PC-9 (cell line): ENCODE results near the gene SPATA1. TPM values are rescaled to one million over a fixed set of nuclear protein-coding genes. Genes with fewer than 3 reads are reported as not detected.

Experiments used
- BruUV-seq: library from RNA; stranded (reverse); fragments of 400-500 nt; replicated peaks from 2 replicates; lab custom pipeline; 2021; lab: Mats Ljungman, UMichigan
- CTCF ChIA-PET: fragments of 300-600 bp; sonication (Branson Sonifier 250); formaldehyde crosslinking; loops from one replicate; lab custom pipeline; 2022; ENCODE audit warnings: antibody characterized with exemption; lab: Charles Lee
- POLR2A ChIA-PET: fragments of 300-600 bp; sonication (Branson Sonifier 250); formaldehyde crosslinking; loops from one replicate; lab custom pipeline; 2022; ENCODE audit warnings: antibody characterized with exemption; ENCODE audit not compliant: unreplicated experiment; lab: Charles Lee
- DNase-seq, 2 experiments: peaks; one replicate each; pipeline versions ENCODE4 v3.0.0 to v3.0.0-alpha.2; 2015 to 2022; ENCODE audit warnings: mixed read lengths in 1 of 2
- H2AFZ ChIP-seq: fragments of 200-600 bp; sonication (generic); 2 replicates; pipeline ENCODE4 v1.8.1; 2017; ENCODE audit warnings: antibody characterized with exemption
- H3F3A ChIP-seq: fragments of 200-600 bp; sonication (generic); 2 replicates; pipeline ENCODE4 v1.8.1; 2017; ENCODE audit warnings: antibody characterized with exemption, mild to moderate bottlenecking, low read depth; ENCODE audit not compliant: insufficient read depth
- H3K27ac ChIP-seq: fragments of 200-600 bp; sonication (generic); 2 replicates; pipeline ENCODE4 v1.6.1; 2016; ENCODE audit warnings: mixed run types
- H3K27me3 ChIP-seq: fragments of 200-600 bp; sonication (generic); 2 replicates; pipeline ENCODE4 v1.6.1; 2016; ENCODE audit warnings: low read depth, mixed run types; ENCODE audit not compliant: insufficient read depth
- H3K36me3 ChIP-seq: fragments of 200-600 bp; sonication (generic); 2 replicates; pipeline ENCODE4 v1.6.1; 2016; ENCODE audit warnings: low read depth, mixed run types
- H3K4me1 ChIP-seq: fragments of 200-600 bp; sonication (generic); replicated peaks from 2 replicates; pipeline ENCODE4 v1.6.1; 2016; ENCODE audit warnings: mixed run types; ENCODE audit not compliant: insufficient read depth
- H3K4me2 ChIP-seq: fragments of 200-600 bp; sonication (generic); 2 replicates; pipeline ENCODE4 v1.6.1; 2017; ENCODE audit warnings: mixed run types
- H3K4me3 ChIP-seq: fragments of 200-600 bp; sonication (generic); 2 replicates; pipeline ENCODE4 v1.6.1; 2016; ENCODE audit warnings: mixed run types
- H3K79me2 ChIP-seq: fragments of 200-600 bp; sonication (generic); 2 replicates; pipeline ENCODE4 v1.6.1; 2017; ENCODE audit warnings: low read depth, mixed run types
- H3K9me2 ChIP-seq: fragments of 200-600 bp; sonication (generic); 2 replicates; pipeline ENCODE4 v1.8.1; 2017; ENCODE audit warnings: mild to moderate bottlenecking; ENCODE audit not compliant: insufficient read depth
- H3K9me3 ChIP-seq: fragments of 200-600 bp; sonication (generic); 2 replicates; pipeline ENCODE4 v1.8.1; 2016; ENCODE audit warnings: low read depth; ENCODE audit not compliant: insufficient read depth
- H4K20me1 ChIP-seq: fragments of 200-600 bp; sonication (generic); 2 replicates; pipeline ENCODE4 v1.8.1; 2017; ENCODE audit not compliant: insufficient read depth
- CTCF ChIP-seq: fragments of 200-600 bp; sonication (generic); conservative IDR thresholded peaks from 2 replicates; pipeline ENCODE4 v1.6.1; 2017; ENCODE audit warnings: mixed run types, antibody characterized with exemption, mild to moderate bottlenecking, moderate library complexity
- EZH2 ChIP-seq: fragments of 200-600 bp; sonication (generic); IDR thresholded peaks from 2 replicates; pipeline ENCODE4 v1.8.0; 2017; ENCODE audit warnings: antibody characterized with exemption, low read depth
- intact Hi-C: fragments of 100-400 bp; cut with micrococcal nuclease; formaldehyde crosslinking; loops from one replicate; pipeline ENCODE4 v1.10.0; 2022; ENCODE audit not compliant: unreplicated experiment
- total RNA-seq: library from RNA; stranded (reverse); gene quantifications from 2 replicates; pipeline ENCODE4 v1.2.3, GENCODE V29; 2021

Gene SPATA1
- total RNA-seq, 1 experiment from 2014 or later = 1.9 TPM

- H3K79me2 ChIP-seq = no peaks in the 10 kb centered on the region
- TF ChIP-seq CTCF (no peak), EZH2 (no peak)
- no peaks in the 10 kb centered on the region for H3K27me3 ChIP-seq
- H3K36me3 ChIP-seq = no peaks in the 10 kb centered on the region
- no TSS peak for BruUV-seq
- no peaks in the 10 kb centered on the region for H3K9me2 ChIP-seq
- no peak overlapping the region for H3K4me3 ChIP-seq
- H3K4me1 ChIP-seq = peaks cover 23% of the 10 kb centered on the region
- H2AFZ ChIP-seq = no peak overlapping the region
- DNase-seq = no peak
- ChIA-PET POLR2A (no interaction called here), CTCF (interaction anchor here (0.6 kb wide), 1 partner anchor 11 kb away, joined by 4 read pairs; no protein-coding TSS in a partner anchor)
- H3F3A ChIP-seq = peaks cover 21% of the 10 kb centered on the region
- H3K9me3 ChIP-seq = peaks cover 10% of the 10 kb centered on the region; the same call in 1 of the 2 replicates
- intact Hi-C loops = no loop called here
- H3K27ac ChIP-seq = no peak overlapping the region
- H3K4me2 ChIP-seq = no peak overlapping the region
- no peaks in the 10 kb centered on the region for H4K20me1 ChIP-seq
Measured at GRCh38 chr1:84606977-84607376, 100.8 kb downstream of the SPATA1 start.

GRCh38 chr1:84611091-84611490 is 104.9 kb downstream of the SPATA1 start:
- Histone ChIP-seq H4K20me1 (no peaks in the 10 kb centered on the region), H3K27ac (no peak overlapping the region), H3K4me2 (no peak overlapping the region), H3K4me3 (no peak overlapping the region), H3K9me2 (no peaks in the 10 kb centered on the region), H3F3A (no peaks in the 10 kb centered on the region), H3K79me2 (no peaks in the 10 kb centered on the region), H2AFZ (no peak overlapping the region), H3K4me1 (no peaks in the 10 kb centered on the region), H3K9me3 (0 out of 2 replicates have a peak, but pooled peaks cover 9% of the 10 kb centered on the region), H3K36me3 (no peaks in the 10 kb centered on the region), H3K27me3 (no peaks in the 10 kb centered on the region)
- no peak for DNase-seq
- intact Hi-C loops = no loop called here
- POLR2A ChIA-PET = interaction anchor here (0.6 kb wide), 1 partner anchor 171 kb away, joined by 4 read pairs; no protein-coding TSS in a partner anchor
- CTCF ChIA-PET = no interaction called here
- no peak for TF ChIP-seq EZH2
- no peak for TF ChIP-seq CTCF
- no TSS peak for BruUV-seq

- no peaks in the 10 kb centered on the region for H3K4me1 ChIP-seq
- no peaks in the 10 kb centered on the region for H3K36me3 ChIP-seq
- TF ChIP-seq EZH2 = no peak
- no peak for TF ChIP-seq CTCF
- intact Hi-C loops = no loop called here
- H3K4me2 ChIP-seq = no peak overlapping the region
- ChIA-PET CTCF (no interaction called here), POLR2A (no interaction called here)
- DNase-seq = no peak
- H3K9me2 ChIP-seq = no peaks in the 10 kb centered on the region
- H3K79me2 ChIP-seq = no peaks in the 10 kb centered on the region
- H3K9me3 ChIP-seq = 0 out of 2 replicates have a peak, but pooled peaks cover 9% of the 10 kb centered on the region
- no peak overlapping the region for H3K27ac ChIP-seq
- H3F3A ChIP-seq = no peaks in the 10 kb centered on the region
- H2AFZ ChIP-seq = no peak overlapping the region
- H3K4me3 ChIP-seq = no peak overlapping the region
- H3K27me3 ChIP-seq = no peaks in the 10 kb centered on the region
- BruUV-seq = no TSS peak
- H4K20me1 ChIP-seq = no peaks in the 10 kb centered on the region
Measured at GRCh38 chr1:84611796-84612195, 105.6 kb downstream of the SPATA1 start.
